ENCODE data around the gene PANK4.

PANK4 gene

DNA sequence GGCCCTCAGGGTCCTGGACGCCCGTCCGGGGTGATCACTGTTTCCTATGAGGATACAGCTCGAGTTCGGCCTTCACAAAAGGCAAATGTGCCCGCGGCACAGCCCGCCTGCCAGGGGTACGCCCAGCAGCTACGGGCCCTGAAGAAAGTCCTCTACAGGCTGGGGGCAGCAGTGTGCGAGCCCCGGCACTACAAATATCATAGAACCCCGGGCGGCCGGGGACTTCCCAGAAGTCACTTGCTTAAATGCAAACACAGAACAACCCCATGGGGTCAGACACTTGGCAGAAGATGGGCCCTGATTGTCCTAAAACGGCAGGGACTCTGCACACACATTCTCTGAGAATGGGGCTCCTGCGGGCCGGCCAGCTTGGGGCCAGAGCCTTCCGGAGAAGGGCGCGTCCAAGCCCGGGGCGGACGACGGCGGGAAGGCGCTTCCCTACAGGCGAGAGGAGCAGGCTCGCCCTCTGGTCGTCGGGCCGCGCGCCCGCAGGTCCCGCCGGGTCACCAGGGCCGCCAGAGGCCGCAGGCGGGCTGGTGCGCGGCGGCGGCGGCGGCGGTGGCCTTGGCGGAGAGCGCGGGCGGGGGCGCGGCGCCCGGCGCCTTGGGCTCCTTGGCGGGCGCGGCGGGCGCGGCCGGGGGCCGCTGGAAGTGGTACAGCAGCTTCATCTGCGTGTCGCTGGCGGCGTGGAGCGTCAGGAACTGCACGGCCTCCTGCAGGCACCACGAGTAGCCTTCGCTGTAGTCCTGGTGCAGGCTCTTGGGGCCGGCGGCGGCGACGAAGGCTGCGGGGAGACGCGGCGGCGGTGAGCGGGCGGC is 2.8 kb upstream of the PANK4 start:
- no peak for DNase-seq (ENCODE audit: low read depth)

DNA sequence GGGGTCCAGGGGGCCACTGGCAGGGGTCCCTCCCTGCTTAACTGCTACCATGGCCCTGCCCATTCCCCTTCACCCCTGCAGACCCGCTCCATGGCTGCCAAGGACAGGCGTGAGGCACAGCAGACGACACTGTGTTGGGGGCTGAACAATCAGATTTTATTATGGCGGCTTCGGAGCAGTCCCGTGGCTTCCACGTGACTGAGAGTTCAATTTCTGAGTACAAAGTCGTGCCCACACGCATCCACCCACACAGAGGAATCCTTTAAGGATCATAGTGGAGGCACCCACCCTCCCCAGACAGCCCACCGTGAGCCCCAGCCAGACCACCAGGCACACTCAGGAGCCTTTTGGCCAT is 2.2 kb upstream of the PANK4 start:
- no peak for DNase-seq (ENCODE audit: low read depth)

DNA sequence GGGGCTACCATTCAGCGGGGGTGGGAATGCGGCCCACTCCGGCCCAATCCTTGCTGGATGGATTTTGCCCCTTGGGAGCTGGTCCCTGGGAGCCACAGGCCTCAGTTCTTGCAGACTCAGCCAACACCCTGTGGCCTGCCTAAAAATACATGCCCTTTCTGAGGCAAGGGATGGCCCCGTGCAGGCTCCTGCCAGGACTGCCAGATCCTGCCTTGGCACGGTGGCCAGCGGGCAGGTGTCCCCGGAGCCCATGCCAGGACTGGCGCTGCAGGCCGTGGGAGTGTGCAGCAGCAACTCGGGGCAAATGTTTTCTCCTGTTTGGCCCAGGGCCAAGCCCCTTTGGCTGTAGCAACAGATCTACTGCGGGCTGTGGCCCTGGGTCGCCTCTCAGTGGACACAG is 1.6 kb upstream of the PANK4 start:
- DNase-seq (ENCODE audit: low read depth), result no peak

- no peak for DNase-seq (ENCODE audit: low read depth)
Observed at GRCh38 chr1:2527556-2527860, 1.1 kb upstream of the PANK4 start.

- DNase-seq (ENCODE audit: low read depth), result no peak
Observed at GRCh38 chr1:2526824-2527555, 594 bp upstream of the PANK4 start.

DNA sequence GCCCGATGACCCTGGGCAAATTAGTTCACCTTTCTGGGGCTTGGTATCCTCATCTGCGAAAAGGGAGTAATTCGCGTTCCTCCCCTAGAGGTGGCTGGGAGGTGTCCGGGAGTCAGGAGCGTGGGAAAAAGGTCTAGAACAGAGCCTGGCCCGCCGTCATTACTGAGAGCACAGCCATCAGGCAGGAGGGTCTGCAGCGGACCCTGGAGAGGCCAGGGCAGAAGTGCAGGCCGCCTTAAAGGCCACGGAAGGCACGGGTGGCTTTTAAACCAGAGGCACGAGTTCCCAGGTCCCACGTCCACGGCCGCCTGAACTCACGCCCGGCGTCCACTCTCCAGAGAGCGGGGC is 850 bp downstream of the PANK4 start:
- DNase-seq (ENCODE audit: low read depth), result no peak

DNA sequence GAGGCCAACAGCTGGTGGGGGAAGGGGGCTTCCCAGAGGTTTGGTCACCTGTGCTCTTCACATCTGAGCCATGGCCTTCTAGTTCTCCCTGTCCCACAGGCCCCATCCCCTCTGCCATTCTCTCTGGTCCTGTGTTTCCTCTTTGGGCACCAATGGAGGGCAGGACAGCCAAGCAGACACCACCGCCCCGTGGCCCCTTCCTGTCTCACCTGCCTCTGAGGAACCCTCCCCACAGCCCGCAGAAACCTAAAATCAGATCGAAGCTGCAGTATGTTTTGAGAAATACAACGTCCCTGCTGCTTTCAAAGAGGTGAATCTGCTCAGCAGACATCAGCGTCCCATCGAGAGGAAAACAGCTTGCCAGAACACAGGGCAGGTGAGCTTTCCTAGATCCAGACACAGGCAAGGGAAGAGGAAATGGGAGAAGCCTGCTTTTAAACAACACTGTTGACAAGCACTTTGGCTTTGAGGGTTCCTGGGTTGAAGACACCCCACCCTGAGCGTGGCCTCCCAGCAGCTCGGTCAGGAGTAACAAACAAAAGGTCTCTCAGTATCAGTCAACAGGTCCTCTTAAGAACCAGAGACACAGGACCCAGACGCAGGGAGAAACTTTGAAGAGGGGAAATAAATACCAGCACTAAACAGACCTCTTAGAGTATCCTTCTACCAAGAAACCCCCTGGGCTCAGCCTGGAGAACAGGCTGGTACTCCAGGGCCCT is 2.3 kb downstream of the PANK4 start:
- DNase-seq (ENCODE audit: low read depth), result peak; percentile 47

- DNase-seq (ENCODE audit: low read depth), result no peak
Observed at GRCh38 chr1:2523191-2523890, 3.1 kb downstream of the PANK4 start.

DNA sequence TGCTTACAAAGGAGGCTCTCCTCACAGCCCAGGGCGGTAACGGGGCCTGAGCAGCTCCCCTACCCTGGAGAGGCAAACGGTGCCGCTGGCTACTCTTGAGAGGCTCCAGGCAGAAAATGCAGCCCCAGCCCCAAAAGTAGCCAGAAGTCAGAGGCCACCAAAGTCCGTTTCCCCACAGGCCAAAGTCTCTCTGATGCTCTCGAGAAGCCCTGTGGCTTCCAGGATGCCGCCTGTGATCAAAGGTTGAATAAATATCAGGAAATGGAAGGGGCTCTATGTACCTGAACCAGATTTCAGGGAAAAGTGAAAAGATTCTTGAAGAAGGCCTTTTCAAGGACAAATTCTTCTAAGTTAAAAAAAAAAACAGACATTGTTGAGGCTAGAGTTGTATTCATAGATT is 4.2 kb downstream of the PANK4 start:
- DNase-seq (ENCODE audit: low read depth), result no peak

- no peak for DNase-seq (ENCODE audit: low read depth)
Observed at GRCh38 chr1:2520806-2521205, 5.6 kb downstream of the PANK4 start.

DNA sequence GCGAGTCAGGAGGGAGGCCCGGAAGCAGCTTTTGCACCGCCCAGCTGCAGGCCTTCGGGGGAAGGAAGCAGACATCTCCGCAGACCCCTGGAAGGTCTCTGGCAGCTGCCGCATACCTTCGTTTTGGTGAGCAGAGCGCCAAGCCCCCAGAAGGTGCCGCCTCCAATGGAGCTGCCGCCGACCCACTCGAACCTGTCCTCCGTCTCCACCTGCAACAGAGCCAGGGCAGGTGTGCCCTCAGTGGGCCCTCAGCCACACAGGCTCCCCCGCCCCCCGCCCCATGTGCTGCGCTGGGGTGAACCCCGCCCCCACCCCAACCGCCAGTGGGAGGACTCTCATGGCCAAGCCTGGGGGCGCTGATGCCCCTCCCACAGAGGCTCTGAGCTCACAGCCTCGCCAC is 6.2 kb downstream of the PANK4 start:
- no peak for DNase-seq (ENCODE audit: low read depth)

DNA sequence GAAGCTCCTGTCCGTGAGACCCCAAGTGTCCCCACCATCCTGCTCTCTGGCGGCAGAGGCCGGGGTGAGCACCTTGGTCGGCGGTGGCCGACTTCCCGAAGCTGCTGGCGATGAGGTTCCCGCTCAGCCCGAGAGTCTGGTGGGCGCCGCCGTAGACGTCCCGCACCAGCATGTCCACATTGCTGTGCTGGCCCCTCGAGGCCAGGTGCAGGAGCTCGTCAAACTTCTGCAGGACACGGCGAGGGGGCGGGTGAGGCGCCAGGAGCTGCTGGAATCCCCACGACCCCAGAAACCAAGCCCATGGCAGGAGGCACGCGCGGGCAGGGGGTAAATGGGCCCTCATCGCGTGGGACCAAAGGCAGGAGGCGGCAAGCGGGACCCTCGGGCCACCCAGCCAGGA is 6.7 kb downstream of the PANK4 start:
- no peak for DNase-seq (ENCODE audit: low read depth)

DNA sequence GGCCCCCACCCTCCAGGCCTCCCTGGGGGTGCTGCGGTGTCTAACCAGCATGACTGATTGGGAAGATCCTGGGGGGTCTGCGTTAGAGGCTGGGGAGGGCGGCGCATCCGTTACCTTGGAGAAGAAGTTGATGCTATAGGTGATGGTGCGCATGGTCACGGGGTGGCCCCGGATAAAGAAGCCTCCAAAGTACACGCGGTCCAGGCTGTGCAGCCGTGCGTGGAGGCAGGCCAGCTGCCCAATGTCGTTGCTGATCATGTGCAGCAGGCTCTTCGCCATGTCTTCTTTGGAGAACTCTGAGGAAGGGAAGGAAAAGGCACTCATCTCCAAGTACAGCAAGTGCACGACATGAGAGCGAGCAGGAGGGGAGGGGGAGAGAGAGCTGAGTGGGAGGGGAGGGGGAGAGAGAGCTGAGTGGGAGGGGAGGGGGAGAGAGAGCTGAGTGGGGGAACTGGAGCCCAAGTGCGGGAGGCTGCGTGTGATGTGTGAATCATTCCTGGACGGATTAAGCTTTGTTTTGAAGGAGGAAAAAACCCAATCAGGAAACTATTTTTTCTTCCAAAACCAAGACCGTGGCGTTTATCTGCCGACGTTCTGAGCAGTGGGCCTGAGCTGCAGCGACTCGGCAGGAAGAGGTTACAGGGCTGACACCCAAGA is 7.2 kb downstream of the PANK4 start:
- DNase-seq (ENCODE audit: low read depth), result no peak

DNA sequence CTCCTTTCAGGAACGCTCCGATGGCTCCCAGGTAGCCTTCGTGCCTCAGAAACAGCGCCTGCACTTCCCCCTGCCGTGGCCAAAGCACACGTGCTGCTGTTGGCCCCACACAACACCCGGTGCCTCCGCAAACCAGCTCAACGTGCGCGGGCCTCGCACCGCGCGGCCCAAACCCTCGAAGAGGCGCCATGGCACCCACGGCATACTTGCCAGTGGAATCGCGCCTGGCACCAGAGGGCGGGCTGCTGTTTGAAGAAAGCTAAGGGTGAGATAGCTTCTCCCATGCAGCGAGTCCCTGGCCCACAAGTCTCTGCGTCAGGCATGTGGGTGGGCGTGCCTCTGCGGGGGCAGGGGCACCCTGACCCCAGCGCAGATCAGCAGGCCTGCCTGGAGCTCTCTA is 7.9 kb downstream of the PANK4 start:
- no peak for DNase-seq (ENCODE audit: low read depth)

DNA sequence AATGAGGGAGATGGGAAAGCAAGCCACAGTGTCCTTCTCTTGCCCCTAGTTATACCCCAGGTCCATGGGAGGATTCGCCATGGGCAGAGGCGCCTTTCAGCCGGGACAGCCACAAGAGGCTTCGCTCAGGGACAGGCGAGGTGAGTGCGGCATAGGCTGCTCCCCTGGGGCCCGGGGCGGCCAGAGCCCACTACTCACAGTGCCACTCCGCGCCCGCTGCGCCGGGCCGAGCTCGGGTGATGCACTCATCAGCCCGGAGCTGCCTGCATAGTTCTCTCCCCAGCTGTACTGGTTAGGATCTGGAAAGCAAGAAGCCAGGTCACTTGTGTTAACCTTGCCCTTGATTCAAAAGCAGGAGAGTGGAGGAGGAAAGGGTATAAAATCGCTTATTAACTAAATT is 8.4 kb downstream of the PANK4 start:
- DNase-seq (ENCODE audit: low read depth), result no peak

DNA sequence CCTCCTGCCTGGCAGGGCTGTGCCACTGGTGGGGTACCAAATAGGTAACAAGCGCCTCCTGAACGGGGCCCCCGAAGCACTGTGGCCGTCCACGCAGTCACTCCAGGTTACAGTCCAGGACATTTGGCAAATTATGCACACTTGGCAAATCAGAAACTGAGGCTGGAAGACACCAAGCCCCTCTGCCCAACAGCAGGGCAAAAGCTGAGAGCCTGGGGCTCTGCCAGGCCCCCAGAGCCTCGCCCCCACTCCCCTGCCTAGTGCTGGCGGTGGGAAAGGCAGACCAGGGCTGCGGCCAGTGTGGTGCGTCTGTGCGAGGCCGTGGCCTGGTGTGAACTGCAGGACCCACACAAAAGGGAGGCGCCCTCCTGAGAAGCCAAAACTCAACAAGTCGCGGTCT is 9.4 kb downstream of the PANK4 start:
- no peak for DNase-seq (ENCODE audit: low read depth)

DNA sequence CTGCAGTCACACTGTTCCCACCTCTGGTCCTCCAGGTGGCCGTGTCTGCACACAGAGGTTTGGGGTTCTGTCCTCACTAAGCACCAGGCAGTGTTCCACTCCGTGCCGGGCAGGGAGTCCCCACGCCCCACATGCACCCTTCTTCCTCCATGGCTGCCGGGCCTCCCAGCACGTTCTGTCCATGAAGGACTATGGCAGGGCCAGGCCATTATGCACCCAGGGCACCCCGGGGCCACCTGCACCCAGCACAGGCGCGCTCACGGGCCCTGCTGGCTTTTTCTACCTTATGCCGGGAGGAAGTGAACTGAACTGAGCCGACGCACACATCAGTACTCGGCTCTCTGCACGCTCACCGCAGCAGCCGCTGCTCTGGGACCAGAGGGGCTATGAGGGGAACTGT is 10.3 kb downstream of the PANK4 start:
- DNase-seq (ENCODE audit: low read depth), result no peak

GRCh38 chr1:2515763-2516080 is 10.7 kb downstream of the PANK4 start:
- no peak for DNase-seq (ENCODE audit: low read depth)

DNA sequence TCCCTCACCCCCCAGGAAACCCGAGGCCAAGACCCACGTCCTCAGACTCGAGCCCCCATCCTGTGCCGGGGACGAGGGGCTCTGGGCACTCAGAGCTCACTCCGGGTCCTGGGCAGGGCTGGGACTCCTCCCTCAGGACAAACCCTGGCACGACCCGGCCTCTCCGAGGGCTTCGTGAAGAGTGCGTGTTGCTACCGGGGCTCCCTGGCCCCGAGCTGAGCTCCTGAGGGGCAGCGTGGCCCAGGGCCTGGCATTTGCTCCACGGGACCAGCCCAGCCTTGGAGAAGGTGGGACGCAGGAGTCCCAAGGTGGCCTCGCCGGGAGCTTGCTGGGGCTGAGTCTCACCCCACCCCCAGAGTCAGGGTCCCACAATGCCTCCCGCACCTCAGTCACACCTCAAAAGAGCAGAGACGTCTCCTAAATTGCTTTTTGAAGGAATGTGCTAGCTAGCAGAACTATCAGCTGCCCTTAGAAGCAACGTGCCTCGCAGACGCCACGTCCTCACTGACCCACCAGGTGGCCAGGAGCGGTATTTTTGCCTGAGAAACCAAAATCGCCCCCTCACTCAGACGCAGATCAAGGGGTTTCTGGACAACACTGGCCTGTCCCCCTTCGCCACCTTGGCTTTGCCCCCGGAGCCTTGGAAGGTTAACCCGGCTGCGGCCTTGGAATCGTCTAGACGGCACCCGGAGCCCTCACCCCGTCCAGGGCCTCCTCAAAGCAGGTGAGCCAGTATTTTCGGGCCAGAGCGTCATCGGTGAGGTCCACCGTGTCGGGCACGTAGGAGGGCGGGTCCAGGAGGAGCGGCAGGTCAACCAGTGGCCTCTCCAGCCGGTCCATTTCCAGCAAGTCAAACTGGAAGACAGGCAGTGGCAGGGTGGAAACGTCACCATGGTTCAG is 11.3 kb downstream of the PANK4 start:
- DNase-seq (ENCODE audit: low read depth), result no peak

DNA sequence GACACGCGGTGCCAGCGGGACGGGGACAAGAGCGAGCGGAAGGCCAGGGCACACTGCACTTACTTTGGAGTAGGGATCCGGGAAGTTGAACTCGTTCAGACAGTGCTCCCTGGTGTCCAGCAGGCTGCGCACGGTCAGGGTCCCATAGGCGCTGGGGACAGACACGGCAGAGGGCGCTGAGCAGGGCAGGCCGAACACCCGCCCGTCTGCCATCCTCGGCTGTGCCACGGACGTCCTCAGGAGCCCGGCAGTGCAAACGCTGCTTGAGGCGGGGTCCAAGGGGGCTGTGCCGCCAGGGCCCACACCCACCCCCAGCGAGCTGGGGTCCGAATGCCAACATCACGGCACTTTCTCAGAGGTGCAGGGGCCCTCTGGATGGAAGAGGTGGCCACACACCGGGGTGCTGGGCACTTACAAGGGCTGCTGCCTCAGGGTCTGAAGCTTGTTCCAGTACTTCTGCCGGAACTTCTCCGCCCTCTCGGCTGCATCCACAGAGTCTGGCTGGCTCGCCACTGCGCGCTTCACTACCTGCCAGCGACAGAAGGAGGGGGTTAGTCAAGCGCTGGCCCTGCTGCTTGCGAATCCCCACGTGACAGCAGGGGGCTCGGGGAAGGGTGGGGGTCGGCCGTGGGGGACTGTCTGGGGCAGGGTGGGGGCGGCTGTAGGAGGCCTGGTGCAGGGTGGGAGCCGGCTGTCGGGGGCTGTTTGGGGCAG is 12.3 kb downstream of the PANK4 start:
- DNase-seq (ENCODE audit: low read depth), result no peak
